HEK293T (cell line): ENCODE results near the gene POLDIP3.
"Not testable (repeated sequence)": the region's sequence is repeated elsewhere in the genome, so short reads cannot be mapped to it uniquely, and the experiment has no call there.

Experiments used
- CTCF ChIA-PET: fragments of 350-600 bp; formaldehyde crosslinking; extraction: SDS; loops from one replicate; lab custom pipeline; 2021; ENCODE audit warnings: antibody characterized with exemption, inconsistent platforms; lab: Yijun Ruan, JAX
- POLR2A ChIA-PET: fragments of 350-600 bp; formaldehyde crosslinking; extraction: SDS; loops from one replicate; lab custom pipeline; 2020; ENCODE audit warnings: antibody characterized with exemption, inconsistent platforms; lab: Yijun Ruan, JAX
- DNase-seq: peaks from one replicate; pipeline ENCODE4 v3.0.0; 2012; ENCODE audit warnings: mixed read lengths; ENCODE audit errors: extremely low spot score
- ARNT ChIP-seq: fragments of 450-650 bp; IDR thresholded peaks from 2 replicates; pipeline ENCODE4 v1.6.1; 2017; ENCODE audit warnings: mild to moderate bottlenecking
- BHLHE40 ChIP-seq: fragments of 450-650 bp; IDR thresholded peaks from 2 replicates; pipeline ENCODE4 v1.6.1; 2016; ENCODE audit warnings: mild to moderate bottlenecking, moderate library complexity, borderline replicate concordance
- CTBP1 ChIP-seq: fragments of 450-650 bp; IDR thresholded peaks from 2 replicates; pipeline ENCODE4 v1.6.1; 2016; ENCODE audit warnings: borderline replicate concordance
- ELF4 ChIP-seq: fragments of 450-650 bp; IDR thresholded peaks from 2 replicates; pipeline ENCODE4 v1.6.1; 2017; ENCODE audit warnings: antibody characterized with exemption
- FOXA1 ChIP-seq: fragments of 450-650 bp; IDR thresholded peaks from 2 replicates; pipeline ENCODE4 v1.6.1; 2016; ENCODE audit warnings: mild to moderate bottlenecking
- FOXK2 ChIP-seq: fragments of 450-650 bp; IDR thresholded peaks from 2 replicates; pipeline ENCODE4 v1.6.1; 2016; ENCODE audit warnings: mild to moderate bottlenecking
- FOXM1 ChIP-seq: fragments of 450-650 bp; IDR thresholded peaks from 2 replicates; pipeline ENCODE4 v1.6.1; 2017; ENCODE audit warnings: mild to moderate bottlenecking, borderline replicate concordance
- HDGF ChIP-seq: fragments of 450-650 bp; IDR thresholded peaks from 2 replicates; pipeline ENCODE4 v1.6.1; 2017; ENCODE audit warnings: antibody characterized with exemption, borderline replicate concordance
- L3MBTL2 ChIP-seq: fragments of 450-650 bp; conservative IDR thresholded peaks from 2 replicates; pipeline ENCODE4 v1.6.1; 2016; ENCODE audit warnings: mild to moderate bottlenecking
- LEF1 ChIP-seq: fragments of 450-650 bp; IDR thresholded peaks from 2 replicates; pipeline ENCODE4 v1.6.1; 2017; ENCODE audit warnings: mild to moderate bottlenecking, borderline replicate concordance
- NFRKB ChIP-seq: fragments of 450-650 bp; IDR thresholded peaks from 2 replicates; pipeline ENCODE4 v1.6.1; 2016; ENCODE audit warnings: mild to moderate bottlenecking, moderate library complexity
- SP1 ChIP-seq: fragments of 450-650 bp; IDR thresholded peaks from 2 replicates; pipeline ENCODE4 v1.6.1; 2017
- SUZ12 ChIP-seq: fragments of 450-650 bp; IDR thresholded peaks from 2 replicates; pipeline ENCODE4 v1.6.1; 2016; ENCODE audit warnings: mild to moderate bottlenecking
- TARDBP ChIP-seq: fragments of 450-650 bp; IDR thresholded peaks from 2 replicates; pipeline ENCODE4 v1.6.1; 2016
- ZNF384 ChIP-seq: fragments of 450-650 bp; IDR thresholded peaks from 2 replicates; pipeline ENCODE4 v1.6.1; 2016
- TF ChIP-seq, protein P1 (sequence below): fragments of 450-650 bp; IDR thresholded peaks from 2 replicates; pipeline ENCODE4 v1.6.1; 2016

The POLDIP3 gene

DNA sequence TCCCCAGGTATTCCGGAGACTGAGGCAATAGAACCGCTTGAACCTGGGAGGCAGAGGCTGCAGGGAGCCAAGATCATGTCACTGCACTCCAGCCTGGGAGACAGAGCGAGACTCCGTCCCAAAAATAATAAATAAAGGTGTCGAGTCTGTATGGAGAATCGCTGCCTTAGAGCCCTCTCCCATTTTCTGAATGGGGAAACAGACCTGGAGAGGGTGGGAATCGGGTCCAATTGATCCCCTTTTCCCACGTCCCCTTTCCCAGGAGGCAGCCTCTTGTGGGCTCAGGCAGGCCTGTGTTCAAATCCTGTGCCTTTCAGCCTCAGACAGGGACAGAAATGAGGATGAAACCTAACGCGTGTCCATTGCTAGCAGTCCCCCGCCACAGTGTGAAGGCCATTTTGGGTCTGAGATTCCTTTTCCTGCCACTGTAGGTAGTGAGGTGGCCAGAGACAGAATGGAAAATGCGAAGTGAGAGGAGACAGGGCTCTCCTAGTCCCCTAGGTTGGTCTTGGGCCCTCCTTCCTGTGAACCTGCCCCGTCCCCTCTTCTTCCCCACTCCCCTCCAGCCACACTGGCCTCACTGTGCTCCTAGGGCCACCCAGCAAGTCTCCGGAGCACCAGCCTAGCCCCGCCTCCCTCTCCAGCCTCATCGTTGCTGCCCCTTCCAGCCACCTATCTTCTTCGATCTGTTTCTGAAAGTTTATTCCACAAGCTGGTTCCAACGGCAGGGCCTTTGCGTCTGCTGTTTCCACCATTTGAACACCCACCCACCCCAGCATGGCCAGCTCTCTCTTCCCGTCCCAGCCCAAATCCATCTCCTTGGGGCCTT lies 2.7 kb upstream of the POLDIP3 start:
- DNase-seq = no peak
- TF ChIP-seq L3MBTL2 = no peak
- TF ChIP-seq, protein P1, sequence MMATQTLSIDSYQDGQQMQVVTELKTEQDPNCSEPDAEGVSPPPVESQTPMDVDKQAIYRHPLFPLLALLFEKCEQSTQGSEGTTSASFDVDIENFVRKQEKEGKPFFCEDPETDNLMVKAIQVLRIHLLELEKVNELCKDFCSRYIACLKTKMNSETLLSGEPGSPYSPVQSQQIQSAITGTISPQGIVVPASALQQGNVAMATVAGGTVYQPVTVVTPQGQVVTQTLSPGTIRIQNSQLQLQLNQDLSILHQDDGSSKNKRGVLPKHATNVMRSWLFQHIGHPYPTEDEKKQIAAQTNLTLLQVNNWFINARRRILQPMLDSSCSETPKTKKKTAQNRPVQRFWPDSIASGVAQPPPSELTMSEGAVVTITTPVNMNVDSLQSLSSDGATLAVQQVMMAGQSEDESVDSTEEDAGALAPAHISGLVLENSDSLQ = no peak
- no peak for TF ChIP-seq TARDBP
- no peak for TF ChIP-seq ELF4
- TF ChIP-seq ARNT = no peak
- no peak for TF ChIP-seq SP1
- no peak for TF ChIP-seq SUZ12
- no peak for TF ChIP-seq FOXM1
- ChIA-PET CTCF (interaction anchor here (0.6 kb wide), 1 partner anchor 137 kb away, joined by 3 read pairs; no protein-coding TSS in a partner anchor), POLR2A (interaction anchor here (3.3 kb wide), 1 partner anchor 33 kb away, joined by 24 read pairs; the partner anchor contains the start of gene CYB5R3)

DNA sequence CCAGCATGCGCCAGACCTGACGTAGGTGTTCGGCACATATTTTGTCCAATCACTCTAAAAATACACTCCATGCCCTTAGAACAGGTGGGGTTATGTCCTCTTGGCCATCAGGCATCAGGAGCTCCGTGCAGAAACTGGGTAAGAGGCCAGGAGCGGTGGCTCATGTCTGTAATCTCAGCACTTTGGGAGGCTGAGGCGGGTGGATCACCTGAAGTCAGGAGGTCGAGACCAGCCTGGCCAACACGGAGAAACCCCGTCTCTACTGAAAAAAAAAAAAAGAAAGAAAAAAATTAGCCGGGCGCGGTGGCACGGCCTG lies 1.1 kb upstream of the POLDIP3 start:
- POLR2A ChIA-PET = interaction anchor here (0.5 to 3.3 kb wide), 15 partner anchors 9 to 427 kb away, joined by 3 to 24 read pairs (median 9); partner anchors contain the start of genes ARFGAP3 and CYB5R3
- DNase-seq, CTCF ChIA-PET: not testable (repeated sequence)
- TF ChIP-seq ZNF384 = peak; percentile 48; the same call in 1 of the 2 replicates

DNA sequence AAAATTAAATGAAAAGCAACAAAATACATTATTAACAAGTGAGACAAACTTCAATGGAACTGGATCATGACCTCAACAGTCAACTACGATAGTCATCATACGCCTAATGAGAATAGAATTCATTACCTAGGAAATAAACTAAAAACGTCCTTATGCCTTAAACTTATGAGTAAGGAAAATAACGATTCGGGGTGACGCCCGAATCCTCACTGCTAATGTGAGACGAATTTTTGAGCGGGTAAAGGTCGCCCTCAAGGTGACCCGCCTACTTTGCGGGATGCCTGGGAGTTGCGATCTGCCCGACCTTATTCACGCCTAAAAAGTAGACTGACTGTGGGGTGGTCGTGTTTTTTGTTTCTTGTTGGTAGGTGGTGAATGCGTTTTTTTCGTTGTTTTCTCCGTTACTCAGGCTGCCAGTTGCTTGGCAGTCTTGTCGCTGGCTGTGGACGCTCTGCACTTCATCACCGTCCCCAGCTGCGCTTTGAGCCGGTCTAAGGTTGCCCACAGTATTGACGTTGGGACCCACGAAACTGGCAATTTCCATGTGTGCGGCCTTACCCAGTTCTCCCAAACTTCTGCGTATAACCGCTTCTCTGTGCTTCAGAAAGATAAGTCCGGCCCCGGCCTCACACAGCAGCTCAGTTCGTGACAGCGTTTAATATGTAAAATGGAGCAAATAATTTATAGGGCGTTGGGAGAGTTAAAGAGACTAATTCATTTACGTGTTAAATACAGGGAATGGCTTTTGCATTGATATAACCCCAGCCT lies 593 bp upstream of the POLDIP3 start:
- ChIA-PET CTCF (no interaction called here), POLR2A (interaction anchor here (0.7 to 3.3 kb wide), 27 partner anchors 9 to 249 kb away, joined by 3 to 24 read pairs (median 5); partner anchors contain the start of genes ARFGAP3 and CYB5R3)
- peak; percentile 79 for DNase-seq
- peak; percentile 85 for TF ChIP-seq TARDBP
- peak; percentile 77; the same call in 1 of the 2 replicates for TF ChIP-seq LEF1
- peak; percentile 94 for TF ChIP-seq ZNF384
- peak; percentile 63 for TF ChIP-seq L3MBTL2
- TF ChIP-seq HDGF = no peak
- peak; percentile 90 for TF ChIP-seq FOXK2
- no peak; the same call in 1 of the 2 replicates for TF ChIP-seq SUZ12
- TF ChIP-seq FOXA1 = no peak
- peak; percentile 44; the same call in 1 of the 2 replicates for TF ChIP-seq FOXM1
- TF ChIP-seq CTBP1 = peak; percentile 81
- peak; percentile 58; the same call in 1 of the 2 replicates for TF ChIP-seq BHLHE40
- no peak for TF ChIP-seq SP1
- TF ChIP-seq, protein P1 = peak; percentile 78
- TF ChIP-seq ELF4 = peak; percentile 100
- peak; percentile 86 for TF ChIP-seq ARNT
- TF ChIP-seq NFRKB = peak; percentile 76

DNA sequence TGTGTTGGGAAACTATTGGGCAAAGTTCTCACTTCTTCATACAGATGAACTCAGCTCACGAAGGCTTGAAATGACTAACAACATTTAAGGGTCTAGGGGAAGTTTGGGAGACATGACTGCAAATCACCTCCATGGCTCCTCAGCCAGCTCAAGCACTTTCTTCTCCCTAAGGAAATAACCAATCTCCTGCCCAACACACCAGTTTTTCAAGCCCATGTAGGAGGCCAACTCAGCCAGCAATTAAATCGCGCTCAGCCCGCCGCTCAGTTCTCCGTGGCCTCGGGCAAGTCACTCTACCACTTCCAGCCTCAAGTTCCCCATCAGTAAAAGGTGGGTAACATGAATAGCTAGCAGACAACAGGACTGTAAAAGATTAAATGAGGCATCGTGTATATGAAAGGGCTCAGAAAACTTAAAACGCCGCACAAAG lies 796 bp downstream of the POLDIP3 start:
- ChIA-PET POLR2A (interaction anchor here (0.9 to 3.3 kb wide), 12 partner anchors 9 to 106 kb away, joined by 3 to 24 read pairs (median 4); partner anchors contain the start of gene CYB5R3), CTCF (no interaction called here)
- TF ChIP-seq SUZ12 = no peak
- no peak for TF ChIP-seq SP1
- no peak for TF ChIP-seq HDGF
- TF ChIP-seq CTBP1 = no peak
- TF ChIP-seq, protein P1 = no peak
- no peak for TF ChIP-seq FOXM1
- TF ChIP-seq NFRKB = no peak
- no peak for TF ChIP-seq LEF1
- no peak for DNase-seq

DNA sequence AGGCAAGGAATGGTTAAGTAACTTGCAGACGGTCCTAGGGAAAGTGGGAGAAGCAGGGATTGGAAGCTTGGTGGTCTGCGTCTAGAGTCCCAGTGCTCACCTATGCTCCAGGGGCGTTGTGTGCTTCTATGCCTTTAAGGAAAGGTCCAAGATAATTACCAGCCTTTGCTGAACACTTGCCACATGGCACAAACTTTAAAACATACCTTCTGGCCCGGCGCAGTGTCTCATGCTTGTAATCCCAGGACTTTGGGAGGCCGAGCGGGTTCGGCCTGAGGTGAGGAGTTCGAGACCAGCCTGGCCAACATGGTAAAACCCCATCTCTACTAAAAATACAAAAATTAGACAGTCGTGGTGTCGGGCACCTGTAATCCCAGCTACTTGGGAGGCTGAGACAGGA lies 2.3 kb downstream of the POLDIP3 start:
- ChIA-PET POLR2A (no interaction called here), CTCF (no interaction called here)
- DNase-seq = no peak
- no peak for TF ChIP-seq SUZ12

DNA sequence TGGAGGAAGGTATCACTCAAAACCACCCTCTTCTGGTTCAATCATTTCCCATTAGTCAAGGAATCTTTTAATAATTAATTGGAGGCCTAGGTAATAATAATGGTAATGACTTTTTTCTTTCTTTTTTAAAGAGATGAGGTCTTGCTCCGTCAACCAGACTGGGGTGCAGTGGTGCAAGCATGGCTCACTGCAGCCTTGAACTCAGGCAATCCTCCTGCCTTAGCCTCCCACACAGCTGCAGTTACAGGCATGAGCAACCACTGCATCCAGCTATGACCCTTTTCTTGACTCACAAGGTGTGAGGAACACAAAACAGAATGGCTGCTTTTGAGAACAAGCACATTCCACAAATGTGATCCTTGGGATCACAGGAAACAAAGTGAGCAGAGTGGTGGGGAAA lies 3.6 kb downstream of the POLDIP3 start:
- ChIA-PET POLR2A (interaction anchor here (1.3 kb wide), 1 partner anchor 26 kb away, joined by 3 read pairs; no protein-coding TSS in a partner anchor), CTCF (no interaction called here)
- no peak for DNase-seq
- TF ChIP-seq SP1 = no peak
- no peak for TF ChIP-seq FOXK2
- no peak for TF ChIP-seq FOXM1
- no peak for TF ChIP-seq TARDBP
